NCI-H146 treated with DMSO at 0.1 percent for 48 hours (cell line): Measurements from ENCODE around the gene COL15A1.

Source experiments
- DNase-seq: peaks from one replicate; lab custom pipeline; 2025; ENCODE audit not compliant: unreplicated experiment; lab: John Stamatoyannopoulos, UW

The COL15A1 gene

DNA sequence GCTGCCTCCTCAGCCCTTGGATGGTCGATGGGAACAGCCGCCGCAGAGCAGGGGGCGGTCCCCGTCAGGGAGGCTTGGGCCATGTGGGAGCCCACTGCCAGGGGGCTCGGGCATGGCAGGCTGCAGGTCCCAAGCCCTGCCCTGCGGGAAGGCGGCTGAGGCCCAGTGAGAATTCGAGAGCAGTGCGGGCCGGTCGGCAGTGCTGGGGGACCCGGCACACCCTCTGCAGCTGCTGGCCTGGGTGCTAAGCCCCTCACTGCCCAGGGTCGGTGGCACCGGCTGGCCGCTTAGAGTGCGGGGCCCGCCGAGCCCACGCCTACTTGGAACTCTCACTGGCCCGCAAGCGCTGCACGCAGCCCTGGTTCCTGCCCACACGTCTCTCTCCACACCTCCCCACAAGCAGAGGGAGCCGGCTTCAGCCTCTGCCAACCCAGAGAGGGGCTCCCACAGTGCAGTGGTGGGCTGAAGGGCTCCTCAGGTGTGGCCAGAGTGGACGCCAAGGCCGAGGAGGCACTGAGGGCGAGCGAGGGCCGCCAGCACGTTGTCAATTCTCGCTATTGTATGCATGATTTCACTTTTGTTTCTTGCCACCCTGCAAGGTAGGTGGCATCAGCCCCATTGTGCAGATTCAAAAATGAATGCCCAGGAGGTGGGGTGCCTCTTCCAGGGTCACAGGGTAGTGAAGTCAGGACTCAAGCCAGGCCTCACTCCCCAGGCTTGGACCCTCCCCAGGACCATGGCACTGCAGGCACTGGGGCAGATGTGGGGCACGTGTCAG is 48.6 kb downstream of the COL15A1 start:
- no peak for DNase-seq

DNA sequence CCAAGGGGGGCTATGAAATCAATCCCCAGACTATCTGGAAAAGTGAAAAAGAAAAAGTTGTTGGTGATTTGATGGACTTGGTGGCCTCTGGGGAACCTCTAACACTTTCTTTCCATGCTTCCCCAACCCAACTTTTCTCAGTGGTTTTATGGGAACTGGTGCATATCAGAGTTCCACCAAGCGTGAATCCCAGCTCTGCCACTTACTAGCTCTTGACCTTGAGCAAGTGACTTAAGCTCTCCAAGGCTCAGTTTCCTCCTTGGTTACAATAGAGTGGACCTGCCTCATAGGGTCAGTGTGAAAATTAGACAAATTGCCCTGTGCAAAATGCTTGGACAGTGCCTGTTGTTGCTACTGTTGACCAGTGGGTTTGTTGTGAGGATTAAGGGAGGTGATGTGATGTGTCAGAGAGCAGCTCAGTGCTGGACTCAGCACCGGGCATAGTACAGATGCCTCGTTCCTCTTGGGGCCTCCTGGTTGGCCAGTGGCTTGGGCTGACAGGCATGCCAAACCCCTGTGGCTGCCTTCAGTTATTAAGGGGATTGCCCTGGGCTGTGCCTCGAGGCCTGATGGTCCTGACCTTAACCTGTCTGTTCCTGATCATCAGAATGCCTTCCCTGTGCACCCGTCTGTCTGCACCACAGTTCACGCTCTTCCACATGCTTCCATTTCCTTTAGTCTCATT is 49.3 kb downstream of the COL15A1 start:
- DNase-seq, result no peak

DNA sequence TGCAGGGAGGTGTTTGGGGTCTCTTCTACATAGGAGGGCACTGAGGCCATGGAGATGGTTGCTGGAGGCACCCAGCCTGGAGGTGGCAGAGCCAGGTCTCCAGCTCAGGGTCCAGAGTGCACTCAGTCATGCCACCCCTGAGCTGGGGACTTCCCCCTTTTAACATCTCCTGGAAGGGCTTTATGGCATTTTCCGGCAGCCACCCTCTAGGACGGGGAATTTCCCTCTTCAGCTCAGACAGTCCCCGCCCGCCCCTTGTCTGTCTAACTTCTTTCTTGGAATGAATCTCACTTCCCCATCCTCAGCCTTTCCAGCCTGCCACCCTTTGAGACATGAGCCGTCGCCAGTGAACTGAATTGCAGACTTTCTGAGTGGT is 49.9 kb downstream of the COL15A1 start:
- no peak for DNase-seq

DNA sequence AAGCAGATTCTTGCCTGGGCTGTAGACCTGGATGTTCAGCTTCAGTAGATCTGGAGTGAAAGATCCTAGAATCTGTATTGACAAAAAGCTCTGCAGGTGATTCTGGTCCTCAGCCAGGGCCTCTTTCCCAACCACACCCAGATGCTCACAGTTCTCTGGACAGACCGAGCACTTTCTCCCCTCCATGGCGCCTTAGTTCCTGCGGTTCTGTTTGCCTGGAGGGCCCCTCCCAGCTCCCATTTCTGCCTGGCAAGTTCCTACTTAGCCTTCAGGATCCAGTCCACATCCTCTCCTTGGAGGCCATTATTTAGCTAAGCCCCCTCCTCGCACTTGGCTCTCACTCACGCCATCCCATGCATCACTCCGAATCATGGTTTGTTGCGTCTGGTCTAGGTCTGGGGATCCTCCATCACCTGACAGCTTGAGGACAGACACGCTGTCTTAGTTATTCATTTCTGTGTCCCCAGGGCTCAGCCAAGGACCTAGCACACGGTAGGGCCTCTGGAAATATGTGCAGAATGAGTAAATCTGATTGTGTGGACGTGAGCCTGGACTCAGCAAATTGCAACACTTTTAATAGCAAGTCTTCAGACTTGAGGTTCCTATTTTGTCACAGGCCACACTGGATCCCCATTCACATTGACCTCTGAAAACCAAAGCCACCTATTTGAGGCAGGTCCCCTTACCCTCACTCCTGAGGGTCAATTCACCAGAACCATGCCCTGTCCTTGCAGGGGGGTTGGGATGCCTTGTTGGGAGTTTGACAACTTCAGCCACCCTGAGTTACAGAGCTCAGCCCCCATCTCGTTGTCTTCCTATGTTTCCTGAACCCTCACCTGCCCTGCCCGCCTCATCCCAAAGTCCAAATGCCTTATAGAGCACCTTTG is 50.7 kb downstream of the COL15A1 start:
- DNase-seq, result no peak

DNA sequence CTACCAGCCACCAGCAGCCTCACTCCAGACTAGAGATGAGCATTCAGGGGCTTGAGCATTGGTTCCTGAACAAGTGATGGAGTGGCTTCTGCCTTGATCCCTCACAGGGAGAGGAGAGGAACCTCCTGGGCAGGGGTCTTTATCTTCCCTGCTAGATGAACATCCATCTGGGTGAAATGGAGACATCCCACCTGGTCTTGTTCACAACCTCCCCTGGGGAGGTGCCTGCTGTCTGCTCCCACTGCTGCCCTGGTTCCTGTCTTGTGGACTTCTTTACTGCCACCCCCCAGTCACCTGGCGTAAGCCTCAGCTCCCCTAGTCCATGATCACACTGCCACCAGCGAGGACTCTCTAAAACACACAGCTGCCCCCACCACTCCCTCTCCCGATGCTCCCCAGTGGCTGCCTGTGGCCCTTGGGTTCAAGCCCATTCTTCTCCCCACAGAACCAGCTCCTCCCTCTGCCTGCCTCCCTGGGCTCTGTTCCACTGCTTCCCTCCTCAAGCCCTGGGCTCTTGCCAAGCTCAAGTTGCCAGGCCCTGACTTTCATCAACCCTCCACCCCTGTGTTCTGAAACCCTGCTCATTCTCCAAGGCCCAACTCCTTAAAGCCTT is 51.5 kb downstream of the COL15A1 start:
- no peak for DNase-seq

GRCh38 chr9:98995971-98996504 is 52.3 kb downstream of the COL15A1 start:
- DNase-seq, result no peak

GRCh38 chr9:98997604-98998003 is 53.9 kb downstream of the COL15A1 start:
- no peak for DNase-seq

DNA sequence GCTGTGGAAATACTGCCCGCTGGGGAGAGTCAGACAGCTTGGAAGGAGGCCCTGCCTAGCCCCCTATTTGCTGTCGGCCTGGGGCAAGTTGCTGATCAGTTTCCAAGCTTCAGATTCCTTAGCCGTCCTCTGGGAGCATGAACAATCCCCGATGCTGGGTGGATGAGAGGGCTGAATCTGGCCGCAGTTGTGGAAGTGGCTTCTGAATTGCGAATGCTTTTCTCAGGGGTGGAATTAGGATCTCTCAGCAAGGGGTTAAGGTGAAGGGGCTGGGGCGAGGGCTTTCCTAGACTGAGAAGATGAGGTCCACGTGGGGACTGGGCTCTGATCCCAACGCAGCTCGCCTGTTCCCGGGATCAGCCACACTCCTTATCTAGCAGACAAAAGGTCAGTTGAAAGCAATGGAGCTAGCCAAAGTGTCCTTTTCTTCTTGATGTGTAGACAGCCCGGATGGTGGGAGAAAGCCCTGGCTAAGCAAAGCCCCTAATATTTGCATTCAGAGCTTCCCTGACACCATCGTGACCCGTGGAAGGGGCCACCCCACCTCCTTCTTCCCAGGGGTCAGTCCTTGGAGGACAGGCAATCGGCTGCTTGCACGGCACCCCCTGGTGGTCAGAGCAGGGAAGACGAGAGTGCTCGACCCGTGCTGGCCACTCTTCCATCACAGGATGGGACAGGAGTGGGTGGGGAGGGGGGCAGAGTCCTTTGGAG is 54.9 kb downstream of the COL15A1 start:
- DNase-seq, result peak; percentile 3

DNA sequence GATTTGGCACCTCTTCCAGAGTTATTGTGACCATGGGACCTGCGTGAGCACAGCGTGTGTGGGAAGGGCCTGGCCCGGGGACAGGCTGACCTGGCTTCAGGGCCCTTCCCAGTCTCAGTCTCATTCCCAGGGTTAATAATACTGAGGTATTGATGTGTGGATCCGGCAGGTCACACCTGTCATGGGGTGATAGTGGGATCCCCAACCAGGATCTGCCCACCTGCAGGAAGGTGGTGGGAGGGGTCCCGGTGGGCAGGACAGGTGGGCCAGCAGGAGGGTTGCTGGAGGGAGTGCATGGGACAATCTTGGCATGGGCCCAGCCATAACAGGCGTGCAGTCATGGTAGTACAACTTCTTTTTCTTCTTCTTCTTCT is 55.4 kb downstream of the COL15A1 start:
- no peak for DNase-seq

DNA sequence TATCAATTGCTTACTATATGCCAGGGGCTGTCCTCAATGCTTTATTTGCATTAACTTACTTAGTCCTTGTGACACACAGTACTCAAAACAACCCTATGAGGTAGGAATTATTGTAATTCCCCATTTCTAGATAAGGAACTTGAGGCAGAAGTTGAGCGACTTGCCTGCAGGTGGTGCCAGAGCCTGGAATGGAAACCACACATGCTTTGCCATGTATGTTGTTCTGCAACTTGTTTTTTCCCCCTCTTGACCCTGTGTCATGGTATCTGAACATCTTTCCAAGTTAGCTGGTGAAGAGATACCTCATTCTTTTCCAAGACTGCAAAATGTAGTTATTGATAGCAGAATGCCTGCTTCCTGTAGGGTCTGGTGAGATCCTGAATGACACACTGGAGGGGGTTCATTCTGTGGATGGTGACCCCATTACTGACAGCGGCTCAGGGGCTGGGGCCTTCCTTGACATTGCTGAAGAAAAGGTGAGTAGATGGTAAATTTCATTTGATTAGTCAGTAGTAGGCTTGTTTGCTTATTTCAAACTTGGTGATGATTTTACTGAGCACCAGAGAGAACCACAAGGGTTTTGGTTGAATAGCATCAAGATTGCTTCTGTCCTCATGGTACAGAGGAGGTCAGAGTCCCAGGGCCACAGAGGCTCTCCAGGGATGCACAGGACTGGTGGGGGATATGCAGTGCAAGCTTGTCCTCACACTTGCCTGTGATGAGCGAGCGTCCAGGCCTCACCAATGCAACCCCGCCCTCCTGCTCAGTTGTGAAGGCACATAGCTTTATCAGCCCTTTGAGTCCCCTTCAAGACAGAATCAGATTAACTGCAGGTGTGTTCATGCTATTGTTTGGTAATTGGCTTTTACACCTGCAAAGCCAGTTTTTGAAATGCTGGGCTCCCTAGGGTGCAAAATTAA is 57.0 kb downstream of the COL15A1 start:
- peak; percentile 68 for DNase-seq

DNA sequence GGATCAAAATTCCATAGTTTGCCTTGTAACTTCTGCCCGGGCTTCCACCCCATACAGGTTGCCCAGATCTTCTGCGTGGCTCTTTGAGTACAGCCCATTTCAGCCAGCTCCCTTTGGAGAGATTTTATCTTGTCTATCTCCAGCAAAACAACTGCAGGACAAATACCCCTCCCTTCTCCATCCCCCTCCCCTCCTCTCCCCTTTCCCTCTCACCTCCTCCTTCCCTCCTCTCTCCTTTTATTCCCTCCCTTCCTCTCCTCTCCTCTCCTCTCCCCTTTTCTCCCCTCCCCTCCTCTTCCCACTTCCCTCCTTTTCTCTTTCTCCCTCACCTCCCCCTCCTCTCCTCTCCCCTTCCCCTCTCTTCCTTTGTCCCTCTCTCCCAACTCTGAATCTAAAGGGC is 58.2 kb downstream of the COL15A1 start:
- DNase-seq, result no peak

GRCh38 chr9:99002706-99003105 is 59.0 kb downstream of the COL15A1 start:
- DNase-seq, result no peak

- no peak for DNase-seq
Measured at GRCh38 chr9:99003308-99003707, 59.6 kb downstream of the COL15A1 start.

DNA sequence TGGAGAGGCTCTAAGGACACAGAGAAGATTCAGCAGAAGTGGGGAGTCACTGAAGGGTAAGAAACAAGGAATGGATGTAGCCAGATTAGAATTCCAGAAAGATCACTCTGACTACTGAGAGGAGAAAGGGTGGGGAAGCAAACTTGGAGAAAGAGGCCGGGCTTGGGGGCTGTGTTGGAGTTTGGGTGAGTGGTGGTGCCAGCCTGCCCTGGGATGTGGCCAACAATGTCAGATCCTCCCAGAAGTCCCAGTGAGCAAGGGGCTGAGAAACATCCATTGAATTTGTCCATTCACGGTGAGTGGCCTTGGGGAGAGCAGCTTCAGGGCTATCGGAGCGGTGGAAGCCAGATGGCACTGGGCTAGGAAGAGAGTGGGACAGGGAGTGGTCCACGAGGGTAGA is 60.4 kb downstream of the COL15A1 start:
- DNase-seq, result no peak

- no peak for DNase-seq
Measured at GRCh38 chr9:99004717-99005460, 61.2 kb downstream of the COL15A1 start.

DNA sequence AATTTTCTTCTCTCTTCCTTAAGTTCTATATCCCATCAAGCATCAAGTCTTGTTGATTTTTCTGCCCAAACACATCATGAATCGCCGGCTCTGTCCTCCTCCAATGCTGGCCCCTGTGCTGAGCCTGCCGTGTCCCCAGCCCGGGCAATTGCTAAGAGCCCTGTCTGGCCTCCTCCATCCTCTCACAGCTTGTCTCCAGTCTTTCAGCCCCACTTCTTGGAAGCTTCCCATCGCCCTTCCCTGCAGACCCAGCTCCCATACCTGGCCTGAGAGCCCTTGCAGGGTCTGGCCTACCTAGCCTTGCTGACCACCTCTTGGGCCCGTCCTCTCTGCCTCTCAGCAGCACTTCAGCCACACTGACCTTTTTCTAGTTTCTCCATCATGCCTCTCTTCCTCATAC is 61.9 kb downstream of the COL15A1 start:
- no peak for DNase-seq

GRCh38 chr9:99006511-99006910 is 62.8 kb downstream of the COL15A1 start:
- no peak for DNase-seq

DNA sequence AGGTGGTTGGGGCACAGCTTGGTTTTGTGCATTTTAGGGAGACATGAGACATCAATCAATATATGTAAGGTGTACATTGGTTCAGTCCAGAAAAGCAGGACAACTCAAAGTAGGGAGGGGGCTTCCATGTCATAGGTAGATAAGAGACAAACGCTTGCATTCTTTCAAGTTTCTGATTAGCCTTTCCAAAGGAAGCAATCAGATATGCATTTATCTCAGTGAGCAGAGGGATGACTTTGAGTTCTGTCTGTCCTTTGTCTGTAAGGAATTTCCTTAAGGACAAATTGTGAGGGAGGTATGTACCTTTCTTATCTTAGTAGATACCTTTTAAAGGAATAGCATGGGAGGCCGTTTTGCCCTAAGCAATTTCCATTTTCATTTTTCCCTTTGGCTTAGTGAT is 63.3 kb downstream of the COL15A1 start:
- DNase-seq, result no peak

- no peak for DNase-seq
Measured at GRCh38 chr9:99008203-99008602, 64.5 kb downstream of the COL15A1 start.
